ENCODE results near the gene RNF13.
A peak's percentile ranks its signal among the peaks of the same experiment; 100 is the strongest.

RNF13 gene, protein sequence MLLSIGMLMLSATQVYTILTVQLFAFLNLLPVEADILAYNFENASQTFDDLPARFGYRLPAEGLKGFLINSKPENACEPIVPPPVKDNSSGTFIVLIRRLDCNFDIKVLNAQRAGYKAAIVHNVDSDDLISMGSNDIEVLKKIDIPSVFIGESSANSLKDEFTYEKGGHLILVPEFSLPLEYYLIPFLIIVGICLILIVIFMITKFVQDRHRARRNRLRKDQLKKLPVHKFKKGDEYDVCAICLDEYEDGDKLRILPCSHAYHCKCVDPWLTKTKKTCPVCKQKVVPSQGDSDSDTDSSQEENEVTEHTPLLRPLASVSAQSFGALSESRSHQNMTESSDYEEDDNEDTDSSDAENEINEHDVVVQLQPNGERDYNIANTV

DNA sequence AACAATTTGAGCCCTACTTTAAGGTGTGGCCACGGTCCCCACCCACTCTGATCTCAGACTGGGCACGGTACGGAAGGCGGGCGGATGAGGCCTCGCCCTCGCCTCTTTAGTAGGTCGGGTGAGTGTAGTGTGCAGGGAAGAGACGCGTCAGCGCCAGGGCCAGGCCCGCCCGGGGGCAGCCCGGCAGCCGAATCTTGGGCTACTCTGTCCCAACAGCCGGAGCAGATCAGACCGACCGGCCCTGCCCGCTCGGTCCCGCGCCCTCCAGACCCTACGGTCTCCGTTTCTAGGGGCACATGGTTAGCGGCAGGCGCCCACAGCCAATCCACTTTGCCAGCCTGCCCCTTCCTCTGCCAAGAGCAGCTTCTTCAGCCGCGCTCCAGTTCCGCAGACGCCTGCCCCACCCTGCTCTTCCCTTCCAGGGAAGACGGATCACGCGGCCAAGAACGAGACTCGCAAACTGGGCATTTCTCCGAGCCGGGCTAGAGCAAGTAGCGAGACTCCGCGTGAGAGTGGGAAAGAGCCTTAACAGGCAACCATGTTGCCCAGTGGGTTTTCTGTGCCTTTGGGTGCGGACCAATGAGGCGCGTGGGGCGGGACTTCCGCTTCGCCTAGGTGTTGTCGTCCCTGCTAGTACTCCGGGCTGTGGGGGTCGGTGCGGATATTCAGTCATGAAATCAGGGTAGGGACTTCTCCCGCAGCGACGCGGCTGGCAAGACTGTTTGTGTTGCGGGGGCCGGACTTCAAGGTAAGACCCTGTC is at the start of gene RNF13:
TSS of gene RNF13 (plus strand) at position 610 of the 761 bp plus-strand sequence. CDS start 32,812 bp downstream, outside the sequence.
- H3K27me3 ChIP-seq (ENCODE audit: low read depth): no peaks in the 10 kb centered on the region
- peaks cover 44% of the 10 kb centered on the region for H3K4me1 ChIP-seq
- peak within 1 kb of the TSS; percentile 58 for H3K4me3 ChIP-seq
- in situ Hi-C loops (cut with MboI; ENCODE audit: low sequenced_read_pairs): no loop called here
- no peaks in the 10 kb centered on the region; the same call in 1 of the 2 replicates for H3K36me3 ChIP-seq (replicated peaks)
- H3K9me3 ChIP-seq: no peaks in the 10 kb centered on the region; the same call in 1 of the 2 replicates
- peak; percentile 87 to 95 for DNase-seq (ENCODE audit: low spot score in 2 of 2)

DNA sequence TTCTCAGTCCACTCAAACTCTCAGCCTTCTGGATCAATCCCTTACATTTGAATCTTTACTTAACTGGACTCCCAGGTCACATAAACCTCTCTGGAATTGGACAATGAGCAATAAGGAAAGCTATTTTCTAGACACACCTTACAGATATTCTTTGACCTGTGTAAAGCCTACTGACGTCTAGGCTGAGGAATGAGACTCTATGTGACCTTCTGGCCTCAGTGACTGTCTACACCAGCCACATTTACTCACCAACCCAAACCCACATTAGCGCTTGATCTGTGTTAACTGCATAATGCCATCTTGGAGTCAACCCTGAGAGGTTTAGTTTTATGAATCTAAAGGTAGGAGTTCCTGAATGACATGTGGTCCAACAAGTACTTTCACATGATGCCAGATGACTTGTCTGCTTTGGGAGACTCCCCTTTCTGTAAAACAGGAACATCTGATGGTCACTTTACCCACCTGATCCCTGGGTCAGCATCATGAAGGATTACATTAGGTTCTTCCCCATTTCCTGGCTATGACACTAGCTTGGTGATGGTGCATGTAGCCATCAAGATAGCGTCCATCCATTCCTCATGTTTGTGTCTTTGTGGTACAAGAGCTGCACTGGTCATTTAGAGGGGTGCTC is 49.3 kb upstream of the RNF13 start:
- in situ Hi-C loops (cut with MboI; ENCODE audit: low sequenced_read_pairs): no loop called here
- no peak for DNase-seq (ENCODE audit: low spot score in 2 of 2)
- no peaks in the 10 kb centered on the region for H3K27me3 ChIP-seq (ENCODE audit: low read depth)
- H3K4me1 ChIP-seq: no peaks in the 10 kb centered on the region
- H3K36me3 ChIP-seq (replicated peaks): no peaks in the 10 kb centered on the region
- H3K4me3 ChIP-seq: no peak overlapping the region
- H3K9me3 ChIP-seq: no peaks in the 10 kb centered on the region

DNA sequence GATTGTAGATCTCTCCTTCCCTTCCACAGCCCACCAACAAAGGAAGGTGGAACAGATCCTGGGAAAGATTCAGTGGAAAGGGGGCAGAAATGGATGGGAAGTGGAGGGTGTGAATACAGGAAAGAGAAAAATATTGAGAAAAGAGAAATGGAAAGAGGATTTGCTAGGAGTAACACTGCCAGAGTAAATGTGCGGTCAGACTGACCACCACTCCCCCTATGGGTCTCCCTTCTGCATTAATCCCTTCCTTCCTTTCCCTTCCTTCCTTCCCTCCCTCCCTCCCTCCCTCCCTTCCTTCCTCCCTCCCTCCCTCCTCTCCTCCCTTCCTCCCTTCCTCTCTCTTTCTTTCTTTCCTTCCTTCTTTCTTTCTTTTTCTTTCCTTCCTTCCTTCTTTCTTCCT is 48.7 kb upstream of the RNF13 start:
- DNase-seq (ENCODE audit: low spot score in 2 of 2): no peak
- Histone ChIP-seq H3K27me3 (ENCODE audit: low read depth) (no peaks in the 10 kb centered on the region), H3K4me3 (no peak overlapping the region), H3K36me3 (replicated peaks) (no peaks in the 10 kb centered on the region), H3K9me3 (no peaks in the 10 kb centered on the region), H3K4me1 (no peaks in the 10 kb centered on the region)
- in situ Hi-C loops (cut with MboI; ENCODE audit: low sequenced_read_pairs): no loop called here

DNA sequence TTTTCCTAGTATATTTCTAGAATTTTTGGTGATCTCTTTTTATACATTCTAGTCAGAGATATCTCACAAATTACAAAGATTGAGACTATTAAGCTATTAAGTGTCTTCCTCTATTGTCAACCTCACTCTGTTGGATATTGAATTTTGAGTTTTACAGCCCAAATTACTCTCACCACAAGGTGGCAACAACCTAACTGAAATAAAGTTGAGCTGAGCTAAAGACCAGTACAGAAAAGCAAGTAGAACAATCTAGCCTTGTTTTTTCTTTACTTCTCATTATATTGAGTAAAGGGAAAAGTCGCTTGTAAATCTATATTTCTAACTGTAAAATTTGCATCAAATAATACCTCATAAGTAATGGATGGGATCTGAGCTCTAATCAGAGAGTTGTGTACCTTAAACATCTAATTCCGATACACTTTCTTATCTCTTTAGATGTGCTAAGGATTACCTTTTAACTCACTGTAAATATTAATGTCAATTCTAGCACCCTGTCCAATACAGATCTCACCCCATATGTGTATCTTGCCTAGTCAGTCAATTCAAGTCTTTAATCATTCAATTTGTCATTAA is 47.2 kb upstream of the RNF13 start:
- no peaks in the 10 kb centered on the region for H3K4me1 ChIP-seq

DNA sequence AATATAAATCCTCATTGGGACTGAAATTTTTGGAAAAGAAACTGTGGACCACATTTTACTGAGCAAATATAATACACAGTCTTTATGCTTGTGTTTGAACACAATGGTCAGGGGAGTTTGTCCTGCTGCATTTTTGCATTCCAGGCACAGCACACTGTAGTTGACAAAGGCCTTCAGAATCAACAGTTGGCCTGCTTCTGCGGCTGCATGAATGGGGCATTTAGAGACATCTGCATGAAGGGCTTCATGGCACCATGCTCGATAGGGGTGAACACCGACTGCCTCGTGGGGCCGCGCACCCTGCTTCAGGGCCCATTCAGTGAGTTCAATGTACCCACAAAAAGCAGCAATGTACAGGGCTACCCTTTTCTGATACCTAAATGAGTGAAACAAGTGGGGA is 45.3 kb upstream of the RNF13 start:
- Histone ChIP-seq H3K4me1 (no peaks in the 10 kb centered on the region), H3K27me3 (ENCODE audit: low read depth) (no peaks in the 10 kb centered on the region), H3K4me3 (no peak overlapping the region), H3K36me3 (replicated peaks) (no peaks in the 10 kb centered on the region), H3K9me3 (no peaks in the 10 kb centered on the region)
- DNase-seq (ENCODE audit: low spot score in 2 of 2): no peak
- in situ Hi-C loops (cut with MboI; ENCODE audit: low sequenced_read_pairs): no loop called here

More for the DNA sequence above, 47.2 kb upstream of the RNF13 start:
- Histone ChIP-seq H3K36me3 (replicated peaks) (no peaks in the 10 kb centered on the region), H3K27me3 (ENCODE audit: low read depth) (no peaks in the 10 kb centered on the region), H3K4me3 (no peak overlapping the region), H3K9me3 (no peaks in the 10 kb centered on the region)
- peak; percentile 21 to 50 for DNase-seq (ENCODE audit: low spot score in 2 of 2)
- in situ Hi-C loops (cut with MboI; ENCODE audit: low sequenced_read_pairs): no loop called here

DNA sequence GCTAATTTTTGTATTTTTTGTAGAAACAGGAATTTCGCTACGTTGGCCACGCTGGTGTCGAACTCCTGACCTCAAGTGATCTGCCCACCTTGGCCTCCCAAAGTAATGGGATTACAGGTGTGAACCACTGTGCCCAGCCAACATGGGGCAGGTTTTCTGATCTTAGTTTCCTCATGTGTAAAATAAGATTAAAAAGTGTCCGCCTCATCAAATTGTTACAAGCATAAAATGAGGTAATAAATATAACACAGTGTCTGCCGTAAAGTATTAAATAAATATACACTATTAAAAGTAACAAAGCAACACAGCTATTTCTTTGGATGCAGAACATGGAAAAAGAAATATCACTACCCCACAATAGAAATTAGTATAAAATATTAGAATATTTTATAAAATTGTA is 44.3 kb upstream of the RNF13 start:
- H3K4me3 ChIP-seq: no peak overlapping the region
- no peaks in the 10 kb centered on the region for H3K4me1 ChIP-seq
- in situ Hi-C loops (cut with MboI; ENCODE audit: low sequenced_read_pairs): no loop called here

DNA sequence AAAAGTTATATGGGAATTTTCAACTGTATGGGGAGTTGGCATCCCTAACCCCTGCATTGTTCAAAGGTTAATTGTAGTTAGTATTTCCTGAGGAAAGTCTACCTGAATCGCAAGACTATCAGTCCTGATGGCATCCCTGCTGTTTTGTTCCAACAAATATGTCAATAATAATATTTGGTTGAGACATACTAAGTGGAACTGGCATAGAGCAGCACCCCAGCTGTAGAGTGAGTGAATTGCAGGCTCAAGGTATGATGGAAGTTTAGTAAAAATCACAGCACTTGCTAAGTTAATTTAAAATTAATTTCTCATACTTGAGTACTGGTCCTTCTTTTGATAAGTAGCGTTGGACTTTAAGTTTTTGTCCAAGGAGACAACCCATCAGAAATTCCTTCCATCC is 42.8 kb upstream of the RNF13 start:
- Histone ChIP-seq H3K36me3 (replicated peaks) (no peaks in the 10 kb centered on the region), H3K4me1 (no peaks in the 10 kb centered on the region), H3K4me3 (no peak overlapping the region), H3K27me3 (ENCODE audit: low read depth) (no peaks in the 10 kb centered on the region), H3K9me3 (no peaks in the 10 kb centered on the region)
- no peak for DNase-seq (ENCODE audit: low spot score in 2 of 2)
- in situ Hi-C loops (cut with MboI; ENCODE audit: low sequenced_read_pairs): no loop called here

More for the DNA sequence above, 44.3 kb upstream of the RNF13 start:
- Histone ChIP-seq H3K9me3 (no peaks in the 10 kb centered on the region), H3K27me3 (ENCODE audit: low read depth) (no peaks in the 10 kb centered on the region), H3K36me3 (replicated peaks) (no peaks in the 10 kb centered on the region)
- no peak for DNase-seq (ENCODE audit: low spot score in 2 of 2)

DNA sequence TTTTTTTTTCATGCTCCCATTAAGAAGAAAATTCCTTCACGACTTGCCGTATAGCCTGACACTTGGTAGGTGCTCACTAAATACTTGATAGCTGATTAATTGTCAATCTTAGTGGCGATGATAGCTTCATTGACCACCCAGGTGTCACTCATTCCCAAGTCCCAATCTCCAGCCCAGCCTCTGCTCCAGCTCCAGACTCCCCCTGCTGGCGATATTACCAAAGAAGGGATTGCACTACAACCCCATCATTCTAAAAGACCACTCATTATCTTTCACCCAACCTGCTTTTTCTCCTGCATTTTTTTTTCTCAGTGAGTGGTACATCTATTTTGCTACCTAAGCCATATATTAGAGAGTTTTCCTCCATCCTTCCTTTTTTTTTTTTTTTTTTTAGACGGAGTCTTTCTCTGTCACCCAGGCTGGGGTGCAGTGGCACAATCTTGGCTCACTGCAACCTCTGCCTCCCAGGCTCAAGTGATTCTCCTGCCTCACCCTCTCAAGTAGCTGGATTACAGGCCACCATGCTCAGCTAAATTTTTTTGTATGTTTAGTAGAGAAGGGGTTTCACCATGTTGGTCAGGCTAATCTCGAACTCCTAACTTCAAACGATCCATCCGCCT is 41.3 kb upstream of the RNF13 start:
- no peaks in the 10 kb centered on the region for H3K27me3 ChIP-seq (ENCODE audit: low read depth)
- DNase-seq (ENCODE audit: low spot score in 2 of 2): peak; percentile 62 to 87
- in situ Hi-C loops (cut with MboI; ENCODE audit: low sequenced_read_pairs): no loop called here

DNA sequence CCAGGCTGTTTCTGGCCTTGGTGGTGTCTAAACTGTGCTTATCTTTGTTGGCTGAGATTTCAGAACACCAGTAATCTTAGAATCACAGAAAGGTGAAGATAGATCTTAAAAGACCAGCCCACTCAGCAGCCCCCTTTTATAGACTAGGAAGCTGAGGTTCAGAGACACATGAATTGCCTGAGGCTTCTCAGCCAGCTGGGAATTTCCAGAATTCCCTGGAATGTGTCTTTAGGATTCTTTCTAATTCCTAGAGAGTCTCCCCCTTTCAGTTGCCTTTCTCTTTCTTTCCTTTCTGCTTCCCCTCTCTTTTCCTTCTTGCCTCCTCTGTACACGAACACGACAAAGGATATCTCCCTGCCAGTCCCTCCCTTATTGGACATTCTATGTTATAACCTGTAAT is 40.2 kb upstream of the RNF13 start:
- no peaks in the 10 kb centered on the region for H3K4me1 ChIP-seq
- in situ Hi-C loops (cut with MboI; ENCODE audit: low sequenced_read_pairs): no loop called here
- no peak for DNase-seq (ENCODE audit: low spot score in 2 of 2)
- no peaks in the 10 kb centered on the region for H3K36me3 ChIP-seq (replicated peaks)
- no peaks in the 10 kb centered on the region for H3K9me3 ChIP-seq
- no peak overlapping the region for H3K4me3 ChIP-seq
- H3K27me3 ChIP-seq (ENCODE audit: low read depth): no peaks in the 10 kb centered on the region

More for the DNA sequence above, 41.3 kb upstream of the RNF13 start:
- no peaks in the 10 kb centered on the region for H3K4me1 ChIP-seq
- no peak overlapping the region for H3K4me3 ChIP-seq
- no peaks in the 10 kb centered on the region for H3K9me3 ChIP-seq
- H3K36me3 ChIP-seq (replicated peaks): no peaks in the 10 kb centered on the region

DNA sequence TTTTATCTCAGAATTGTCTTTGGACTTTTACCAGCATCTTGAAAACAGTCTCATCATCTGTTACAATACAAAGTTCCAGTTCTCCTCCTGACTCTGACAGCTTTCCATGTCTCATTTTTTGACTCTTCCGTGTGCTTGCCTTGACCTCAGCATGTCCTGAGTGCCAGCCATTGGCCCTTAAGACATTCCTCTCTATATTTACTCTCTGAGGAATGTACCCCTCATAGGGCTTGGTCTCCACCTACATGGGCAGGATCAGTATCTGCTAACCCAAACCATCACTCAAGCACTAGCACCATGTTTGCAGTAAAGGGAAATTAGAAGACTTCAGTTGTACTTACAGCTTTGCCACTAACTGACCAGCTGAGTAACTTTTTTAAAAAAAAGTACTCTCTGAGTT is 36.8 kb upstream of the RNF13 start:
- in situ Hi-C loops (cut with MboI; ENCODE audit: low sequenced_read_pairs): no loop called here
- DNase-seq (ENCODE audit: low spot score in 2 of 2): no peak

DNA sequence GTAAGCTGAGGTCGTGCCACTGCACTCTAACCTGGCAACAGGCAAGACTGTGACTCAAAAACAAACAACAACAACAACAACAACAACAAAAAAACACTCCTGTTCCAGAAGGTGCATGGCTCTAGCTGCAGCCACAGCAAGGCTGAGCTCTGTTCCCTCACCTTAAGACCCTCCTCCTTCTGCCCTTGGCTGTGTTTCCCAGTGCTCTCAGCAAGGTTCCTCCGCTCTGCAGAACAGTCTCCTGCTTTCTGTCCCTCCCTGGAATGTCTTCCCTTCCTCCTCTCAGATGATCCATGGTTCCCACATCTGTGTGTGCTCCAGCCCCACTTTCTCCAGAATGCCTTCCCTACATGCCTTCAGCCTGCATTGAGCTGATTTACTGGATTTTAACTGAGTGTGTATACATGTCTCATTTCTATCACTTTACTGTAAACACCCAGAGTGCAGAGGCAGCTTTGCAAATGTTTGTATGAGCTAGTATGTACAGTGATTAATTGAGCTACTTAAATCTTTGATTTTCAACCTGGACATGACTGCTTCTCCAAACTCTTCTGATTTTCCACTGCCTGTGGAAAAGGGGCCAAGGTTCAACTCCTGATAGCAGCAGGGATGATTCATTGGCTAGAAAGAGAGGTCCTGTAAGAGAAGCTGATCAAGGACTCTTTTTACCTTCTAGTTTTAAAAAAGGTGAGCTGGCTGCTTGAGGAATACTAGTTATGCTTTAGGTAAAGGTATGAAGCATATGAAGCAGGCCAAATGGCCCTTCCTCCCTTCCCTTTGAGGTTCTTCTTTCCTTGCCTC is 35.4 kb upstream of the RNF13 start:
- DNase-seq (ENCODE audit: low spot score in 2 of 2): no peak
- no peaks in the 10 kb centered on the region for H3K9me3 ChIP-seq
- in situ Hi-C loops (cut with MboI; ENCODE audit: low sequenced_read_pairs): no loop called here
- no peak overlapping the region for H3K4me3 ChIP-seq
- peaks cover 1% of the 10 kb centered on the region for H3K4me1 ChIP-seq
- no peaks in the 10 kb centered on the region for H3K36me3 ChIP-seq (replicated peaks)
- no peaks in the 10 kb centered on the region for H3K27me3 ChIP-seq (ENCODE audit: low read depth)

More for the DNA sequence above, 36.8 kb upstream of the RNF13 start:
- Histone ChIP-seq H3K4me3 (no peak overlapping the region), H3K4me1 (no peaks in the 10 kb centered on the region), H3K27me3 (ENCODE audit: low read depth) (no peaks in the 10 kb centered on the region), H3K36me3 (replicated peaks) (no peaks in the 10 kb centered on the region), H3K9me3 (no peaks in the 10 kb centered on the region)

DNA sequence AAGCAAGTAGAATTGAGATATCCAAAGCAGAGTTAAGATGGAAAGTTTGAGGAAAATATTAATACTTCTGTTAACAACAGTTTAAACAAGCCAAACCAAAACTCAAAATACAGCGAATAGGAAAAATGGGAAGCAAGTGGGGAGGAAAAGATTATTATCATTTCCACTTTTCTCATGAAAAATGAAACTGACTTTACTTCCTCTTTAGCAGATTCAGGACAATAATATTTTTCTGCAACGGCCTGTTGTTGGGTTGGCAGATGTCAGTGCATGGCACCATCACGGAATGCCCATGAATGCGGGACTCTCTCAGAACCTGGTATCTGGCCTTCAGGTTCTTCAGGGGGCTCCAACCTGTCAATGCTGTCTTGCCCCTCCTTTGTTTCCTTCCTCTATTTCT is 31.8 kb upstream of the RNF13 start:
- no peak overlapping the region for H3K4me3 ChIP-seq
- in situ Hi-C loops (cut with MboI; ENCODE audit: low sequenced_read_pairs): no loop called here
- no peaks in the 10 kb centered on the region for H3K9me3 ChIP-seq
- H3K4me1 ChIP-seq: peaks cover 20% of the 10 kb centered on the region
- H3K36me3 ChIP-seq (replicated peaks): no peaks in the 10 kb centered on the region
- no peak for DNase-seq (ENCODE audit: low spot score in 2 of 2)
- H3K27me3 ChIP-seq (ENCODE audit: low read depth): no peaks in the 10 kb centered on the region

DNA sequence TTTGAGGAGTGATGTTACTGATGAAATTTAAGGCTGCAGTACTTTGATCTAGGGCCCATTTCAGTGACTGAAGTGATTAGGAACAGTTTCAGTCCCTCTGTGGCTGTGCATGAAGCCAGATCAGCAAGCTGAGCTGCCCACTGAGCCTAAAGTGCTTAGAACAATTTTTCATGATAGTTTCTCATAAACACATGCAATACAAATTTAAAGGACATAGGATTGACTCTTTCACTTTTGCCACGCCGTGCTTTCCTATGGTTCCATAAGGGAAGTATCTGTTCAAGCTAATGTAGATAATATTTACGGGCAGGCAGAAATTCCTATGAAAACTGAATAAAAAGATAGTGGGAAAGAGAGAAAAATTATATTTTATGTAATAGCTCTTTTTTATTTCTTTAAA is 31.3 kb upstream of the RNF13 start:
- no peaks in the 10 kb centered on the region for H3K27me3 ChIP-seq (ENCODE audit: low read depth)
- H3K4me3 ChIP-seq: no peak overlapping the region
- no peaks in the 10 kb centered on the region for H3K9me3 ChIP-seq
- DNase-seq (ENCODE audit: low spot score in 2 of 2): no peak
- in situ Hi-C loops (cut with MboI; ENCODE audit: low sequenced_read_pairs): no loop called here
- no peaks in the 10 kb centered on the region for H3K36me3 ChIP-seq (replicated peaks)
- peaks cover 20% of the 10 kb centered on the region for H3K4me1 ChIP-seq
